ENCODE measurements around the gene GLI3.
A peak's percentile ranks its signal among the peaks of the same experiment; 100 is the strongest.

Gene GLI3

DNA sequence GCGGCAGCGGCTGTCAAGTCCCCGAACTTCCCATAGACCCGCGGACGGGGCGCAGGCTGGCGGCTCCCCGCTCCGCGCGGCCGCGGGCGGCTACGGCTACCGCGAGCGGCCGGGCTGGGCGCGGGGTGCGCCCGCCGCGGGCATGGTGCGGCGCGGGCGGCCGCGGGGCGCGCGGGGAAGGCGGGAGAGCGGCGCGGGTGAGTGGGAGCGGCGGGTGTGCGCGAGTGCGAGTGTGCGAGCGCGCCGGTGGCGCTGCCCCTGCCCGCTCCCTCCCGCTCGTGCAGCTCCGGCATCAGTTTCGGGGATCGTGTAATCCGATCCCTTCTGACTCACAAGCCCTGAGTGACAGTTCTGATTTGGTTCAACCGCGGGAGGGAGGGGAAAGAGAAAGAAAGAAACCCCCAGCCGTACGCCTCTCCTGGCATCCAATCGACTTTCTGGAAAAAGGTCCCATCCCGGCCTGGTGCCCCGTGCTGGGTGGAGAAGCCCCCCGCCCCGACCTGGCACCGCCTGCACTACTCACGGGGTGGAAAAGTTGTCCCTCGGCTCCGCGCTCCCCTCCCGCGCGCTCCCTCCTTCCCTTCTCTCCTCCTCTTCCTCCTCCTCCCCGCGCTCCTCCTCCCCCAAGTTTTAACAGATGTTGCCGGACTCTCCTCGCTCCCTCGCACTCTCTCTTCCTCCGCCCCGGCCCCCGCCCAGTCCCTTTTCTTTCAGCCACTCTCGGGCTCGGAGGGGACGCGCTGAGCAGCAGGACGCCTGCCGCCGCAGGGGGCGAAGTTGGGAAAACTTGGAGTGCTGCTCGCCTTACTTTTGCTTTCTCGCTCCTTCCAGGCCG lies at the start of gene GLI3:
TSS of gene GLI3 (minus strand) at position 234 of the 835 bp plus-strand sequence. CDS start 13,956 bp downstream, outside the sequence.
- DNase-seq = peak; percentile 20

DNA sequence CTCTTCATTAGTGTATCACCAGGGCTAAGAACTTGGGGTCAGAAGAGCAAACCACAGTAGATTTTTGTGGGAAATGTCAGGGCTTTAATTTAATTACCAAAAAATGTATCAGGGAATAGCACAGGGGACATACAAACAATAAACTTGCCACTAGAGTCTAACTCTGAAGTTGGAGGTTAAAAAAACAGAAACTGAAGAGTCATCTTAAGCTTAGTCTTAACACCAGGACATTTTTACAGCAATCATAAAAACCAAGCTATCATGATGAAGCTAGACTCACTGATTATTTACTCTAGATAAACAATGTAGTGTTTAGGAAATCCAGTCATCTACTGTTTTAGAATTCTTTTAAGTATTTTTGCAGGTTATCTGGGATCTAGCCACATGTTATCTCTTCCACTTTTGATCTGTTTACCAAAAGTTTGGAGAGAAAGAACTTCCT lies 48.4 kb upstream of the GLI3 start:
- DNase-seq = no peak

DNA sequence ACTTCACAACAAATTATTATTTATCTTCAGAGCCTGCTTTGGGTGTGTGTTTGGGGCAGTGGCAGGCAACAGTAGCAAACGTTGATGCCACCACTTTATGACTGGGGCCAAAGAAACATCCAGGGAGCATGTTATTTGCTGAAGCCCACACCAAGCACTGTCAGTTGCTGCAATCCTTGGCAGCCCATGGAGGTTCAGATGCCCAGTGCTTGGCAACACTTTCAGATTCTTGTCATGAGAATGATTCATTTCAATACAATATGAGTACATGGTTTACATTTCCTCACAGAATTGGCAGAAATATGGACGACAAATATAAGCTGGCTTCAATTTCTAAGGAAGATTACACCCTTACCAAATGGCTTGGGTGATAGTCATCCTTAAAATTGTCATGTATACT lies 46.5 kb upstream of the GLI3 start:
- DNase-seq = no peak

DNA sequence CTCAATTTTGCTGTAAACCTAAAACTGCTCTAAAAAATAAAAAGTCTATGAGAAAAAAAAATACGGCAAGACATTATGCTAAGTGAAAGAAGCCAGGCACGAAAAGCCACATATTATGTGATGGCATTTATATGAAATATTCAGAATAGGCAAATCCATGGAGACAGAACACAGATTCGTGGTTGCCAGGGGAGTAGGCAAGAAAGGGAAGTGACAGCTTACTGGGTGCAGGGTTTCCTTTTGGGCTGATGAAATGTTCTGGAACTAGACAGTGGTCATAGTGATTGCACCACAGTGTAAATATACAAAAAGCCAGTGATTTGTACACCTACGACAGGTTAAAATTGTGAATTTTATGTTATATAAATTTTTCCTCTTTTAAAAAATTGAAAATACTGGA lies 41.3 kb upstream of the GLI3 start:
- DNase-seq = no peak

DNA sequence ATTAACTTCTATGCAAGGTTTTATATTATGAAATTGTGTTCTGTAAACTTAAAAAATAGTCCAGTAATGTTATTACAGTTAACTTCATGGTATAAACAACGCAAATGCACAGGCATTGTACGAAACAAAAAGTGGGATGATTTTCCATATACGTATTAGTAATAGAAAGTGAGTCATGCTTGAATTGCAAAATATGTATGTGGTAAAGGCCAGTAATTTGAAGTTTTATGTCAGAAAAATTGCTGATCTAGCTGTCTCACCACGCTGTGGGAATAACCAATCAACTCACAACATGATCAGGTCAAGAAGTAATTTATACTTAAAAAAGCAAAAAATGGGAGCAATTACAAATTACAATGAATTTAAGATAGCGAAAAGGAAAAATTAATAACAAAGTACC lies 37.0 kb upstream of the GLI3 start:
- no peak for DNase-seq

DNA sequence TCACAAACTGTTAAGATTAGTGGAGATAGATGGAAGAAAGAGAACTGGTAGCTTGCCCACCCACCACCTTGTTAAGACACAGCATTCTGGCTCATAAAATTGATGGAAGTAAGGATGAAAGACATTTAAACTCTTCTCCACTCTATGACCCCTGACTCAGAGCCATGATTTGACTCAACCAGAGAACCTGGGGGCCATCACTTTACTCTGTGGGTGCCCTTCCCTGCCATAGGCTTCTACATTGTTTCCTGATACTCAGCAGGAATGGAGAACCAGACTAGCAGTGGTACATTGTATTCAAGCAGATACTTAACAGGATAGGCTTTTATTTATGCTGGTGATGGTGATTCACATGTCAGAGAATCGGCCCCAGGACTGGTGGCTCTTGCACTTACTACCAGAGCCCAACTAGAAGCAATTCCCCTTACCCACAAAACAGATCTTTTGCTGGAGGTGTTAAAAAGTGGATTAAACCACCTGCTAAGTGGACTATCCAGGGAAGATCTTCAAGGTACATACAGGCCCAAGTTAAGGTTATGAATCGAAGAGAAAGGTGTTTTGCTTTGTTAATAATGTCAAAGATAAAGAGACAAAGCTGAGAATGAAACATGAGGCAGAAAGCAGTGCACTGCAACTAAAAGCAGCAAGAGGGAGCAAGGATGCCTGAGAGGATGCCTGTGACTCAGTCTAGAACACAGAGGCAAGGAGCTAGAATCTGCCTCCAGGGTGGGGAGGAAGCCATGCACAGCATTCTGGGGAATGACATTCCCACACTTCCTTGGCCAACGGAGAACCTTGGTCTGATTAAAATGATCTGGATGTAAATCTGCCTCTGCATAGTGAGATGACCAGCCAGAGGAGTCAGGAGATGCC lies 36.0 kb upstream of the GLI3 start:
- no peak for DNase-seq

DNA sequence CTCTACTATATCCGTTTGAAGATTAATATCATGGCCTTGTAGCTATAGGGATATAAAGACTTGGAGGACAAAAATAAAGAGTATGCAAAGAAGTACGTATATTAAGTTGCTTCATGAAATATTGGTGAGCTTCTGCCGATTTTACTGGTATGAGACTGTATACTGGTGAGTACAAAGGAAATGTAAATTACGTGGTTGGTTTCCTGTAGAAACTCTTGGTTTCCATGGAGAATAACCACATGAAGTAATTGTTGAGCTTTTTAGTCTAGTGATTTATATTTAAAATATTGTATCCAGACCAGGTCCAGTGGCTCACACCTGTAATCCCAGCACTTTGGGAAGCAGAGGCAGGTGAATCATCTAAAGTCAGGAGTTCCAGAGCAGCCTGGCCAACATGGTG lies 32.2 kb upstream of the GLI3 start:
- no peak for DNase-seq

DNA sequence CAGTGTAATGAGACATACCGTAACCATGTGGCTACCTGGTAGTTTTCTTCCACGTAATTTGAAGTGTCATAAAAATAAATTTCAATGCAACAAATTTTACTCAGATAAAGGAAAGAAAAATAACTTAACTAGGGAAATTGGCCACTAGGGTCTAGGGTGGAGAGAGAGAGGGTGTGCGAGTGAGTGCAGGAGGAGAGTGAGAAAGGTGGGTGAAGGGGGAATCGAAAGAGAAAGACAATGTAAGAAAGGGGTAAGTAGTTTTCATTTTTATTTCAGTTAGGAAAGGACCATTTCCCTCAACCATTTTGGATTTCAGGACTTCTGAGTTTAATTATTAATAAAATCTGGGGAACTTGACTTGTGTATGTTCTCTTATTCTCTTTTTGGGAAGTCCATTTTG lies 27.7 kb upstream of the GLI3 start:
- DNase-seq = no peak

DNA sequence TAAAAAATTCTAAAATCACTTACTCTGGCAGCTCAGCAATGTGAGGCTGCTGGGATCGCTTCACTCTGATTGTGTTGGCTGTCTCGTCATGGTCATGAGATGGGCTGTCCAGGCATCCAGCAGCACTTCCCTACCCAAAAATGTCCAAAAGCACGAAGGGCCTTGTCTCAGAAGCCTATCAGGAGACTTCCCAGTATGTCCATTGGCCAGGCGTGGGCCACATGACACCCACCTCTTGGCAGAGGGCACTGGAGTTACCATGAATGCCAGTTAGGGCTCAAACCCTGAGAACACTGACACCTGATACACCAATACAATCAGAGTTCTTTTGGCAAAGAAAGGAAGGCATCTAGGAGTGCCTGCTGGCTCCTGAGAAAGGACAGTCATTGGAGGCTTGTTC lies 27.0 kb upstream of the GLI3 start:
- no peak for DNase-seq

DNA sequence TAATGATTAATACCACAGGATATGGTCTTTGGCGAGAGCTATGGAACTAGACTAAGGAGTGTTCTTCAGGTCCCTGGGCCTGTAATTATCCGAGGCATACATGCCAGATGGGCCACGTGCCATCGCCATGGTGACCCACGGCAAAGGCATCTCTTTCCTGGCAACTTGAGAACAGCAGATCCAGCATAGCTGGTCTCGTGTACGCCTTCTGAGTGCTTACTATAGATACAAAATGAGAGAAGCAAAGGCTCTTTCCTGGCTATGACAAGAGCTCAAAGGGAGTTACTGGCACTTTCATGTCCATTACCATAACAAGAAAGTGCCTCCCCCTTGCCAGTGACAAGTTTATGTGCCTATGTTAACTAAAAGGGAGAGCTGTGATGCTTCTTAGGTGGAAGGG lies 26.0 kb upstream of the GLI3 start:
- DNase-seq = no peak

DNA sequence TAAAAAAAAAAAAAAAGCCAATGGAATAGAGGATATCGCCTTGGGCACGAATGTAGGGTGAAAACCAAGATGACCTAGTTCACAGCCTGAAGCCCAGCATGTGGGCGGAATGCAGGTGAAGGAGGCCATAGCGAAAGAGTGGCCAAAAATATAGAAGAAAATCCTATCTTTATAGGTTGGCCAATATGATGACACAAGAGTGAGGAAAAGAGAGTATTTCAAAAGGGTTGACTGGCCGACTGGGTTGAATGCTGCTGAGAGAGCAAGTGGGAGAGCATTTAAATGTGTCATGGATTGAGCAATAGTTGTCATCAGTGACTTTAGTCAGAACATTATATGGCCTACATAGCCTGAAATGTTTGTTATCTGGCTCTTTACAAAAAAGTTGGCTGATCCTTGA lies 17.2 kb upstream of the GLI3 start:
- DNase-seq = no peak

DNA sequence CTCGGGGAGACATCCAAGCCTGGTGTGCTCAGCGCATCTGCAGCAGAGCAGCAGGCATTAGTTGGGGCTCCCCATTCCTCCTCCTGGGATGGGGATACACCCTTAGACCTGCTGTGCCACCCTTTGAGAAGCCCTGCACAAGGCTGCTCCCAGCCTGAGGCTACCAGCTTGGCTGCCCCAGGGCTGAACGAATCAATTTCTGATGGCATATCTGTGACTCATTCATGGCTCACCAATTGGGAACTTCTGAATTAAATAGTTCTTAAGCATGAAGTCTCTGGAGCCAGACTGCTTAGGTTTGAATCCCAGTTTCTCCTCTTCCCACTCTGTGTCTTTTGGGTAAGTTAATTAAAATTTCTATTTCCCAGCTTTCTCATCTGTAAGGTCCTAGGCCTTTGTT lies 16.3 kb upstream of the GLI3 start:
- no peak for DNase-seq

DNA sequence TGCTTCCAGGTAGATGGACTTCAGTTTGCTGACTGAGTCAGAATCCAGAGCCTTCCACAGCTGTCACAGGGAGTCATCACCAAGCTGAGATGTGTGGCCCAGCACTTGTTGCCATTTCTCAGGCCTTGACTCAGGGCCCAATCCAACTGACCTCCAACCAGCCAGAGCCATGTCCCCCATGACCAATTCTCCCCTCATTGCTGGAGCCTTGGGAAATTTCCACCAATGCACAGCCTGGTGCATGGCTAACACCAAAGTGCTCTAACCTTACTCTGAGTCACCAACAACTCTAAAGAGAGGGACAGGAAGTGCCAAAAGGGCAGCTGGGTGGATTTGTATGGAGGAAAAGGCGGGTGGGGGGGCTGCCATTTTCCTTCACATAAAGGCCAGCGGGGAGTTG lies 13.4 kb upstream of the GLI3 start:
- no peak for DNase-seq

DNA sequence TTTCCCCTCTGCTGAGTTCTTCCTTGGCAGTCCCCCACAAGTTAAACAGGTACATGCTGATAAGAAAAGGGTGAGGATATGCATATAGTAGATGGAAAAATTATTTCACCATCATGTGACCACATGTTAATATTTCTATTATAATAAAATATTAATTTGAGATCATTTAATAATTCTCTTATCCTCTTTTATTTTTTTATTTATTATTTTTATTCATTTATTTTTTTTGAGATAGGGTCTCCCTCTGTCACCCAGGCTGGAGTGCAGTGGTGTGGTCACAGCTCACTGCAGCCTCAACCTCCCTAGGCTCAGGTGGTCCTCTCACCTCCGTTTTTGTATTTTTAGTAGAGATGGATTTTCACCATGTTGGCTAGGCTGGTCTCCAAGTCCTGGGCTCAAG lies 11.6 kb upstream of the GLI3 start:
- no peak for DNase-seq

DNA sequence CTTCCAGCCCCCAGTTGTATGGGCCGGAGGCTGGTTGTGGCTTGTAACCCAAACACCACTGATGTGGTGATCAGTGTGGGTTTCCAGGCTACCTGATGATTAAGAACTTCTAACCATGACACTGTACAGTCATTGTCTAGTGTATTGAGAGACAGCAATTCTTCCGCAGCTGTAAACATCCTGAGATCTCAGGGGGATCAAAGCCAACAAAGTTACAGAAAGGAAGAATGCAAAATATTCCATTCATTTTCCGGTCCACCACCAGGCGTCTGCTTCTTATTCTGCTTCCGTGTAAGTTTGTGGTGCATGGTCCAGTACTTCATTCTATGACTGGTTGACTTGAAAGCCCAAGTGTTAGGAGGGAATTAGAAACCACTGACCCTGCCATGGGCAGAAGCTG lies 10.3 kb upstream of the GLI3 start:
- no peak for DNase-seq

DNA sequence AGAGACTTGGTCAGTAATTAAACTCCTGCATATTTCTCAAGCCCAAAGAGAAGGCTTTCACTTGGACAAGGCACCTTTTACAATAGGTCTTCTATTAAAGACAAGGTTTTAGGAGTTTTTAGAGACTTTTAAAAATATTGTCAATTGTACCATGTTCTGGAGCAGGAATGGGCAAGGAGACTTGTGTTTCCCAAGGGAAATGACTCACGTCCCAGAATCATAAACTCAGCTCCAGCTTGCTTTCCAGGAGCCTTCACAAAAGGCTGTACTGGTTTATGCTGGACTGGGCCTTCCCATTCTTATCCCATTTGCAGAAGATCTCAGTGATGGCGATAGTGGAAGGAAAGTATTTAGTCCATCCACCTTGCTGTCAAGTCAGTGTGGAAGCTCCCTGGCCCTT lies 7.8 kb upstream of the GLI3 start:
- DNase-seq = no peak

DNA sequence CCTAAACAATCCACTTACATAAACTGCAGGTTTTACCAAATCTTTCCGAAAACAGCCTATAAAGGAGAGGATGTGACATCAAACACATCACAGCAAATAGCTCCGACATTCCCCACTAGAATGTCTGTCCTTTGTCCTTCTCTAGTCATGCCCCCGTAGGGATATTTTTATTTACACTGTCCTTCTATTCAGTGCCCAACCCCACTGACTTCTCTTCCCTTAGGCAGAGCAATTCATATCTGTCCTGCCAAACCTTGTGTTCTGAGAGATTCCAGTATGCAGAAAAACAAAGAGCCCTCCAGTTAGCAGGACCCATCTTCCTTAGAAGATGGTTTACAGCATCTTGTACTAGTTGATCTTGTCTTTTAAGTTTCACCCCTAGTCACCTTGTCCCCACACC lies 5.4 kb upstream of the GLI3 start:
- DNase-seq = no peak

DNA sequence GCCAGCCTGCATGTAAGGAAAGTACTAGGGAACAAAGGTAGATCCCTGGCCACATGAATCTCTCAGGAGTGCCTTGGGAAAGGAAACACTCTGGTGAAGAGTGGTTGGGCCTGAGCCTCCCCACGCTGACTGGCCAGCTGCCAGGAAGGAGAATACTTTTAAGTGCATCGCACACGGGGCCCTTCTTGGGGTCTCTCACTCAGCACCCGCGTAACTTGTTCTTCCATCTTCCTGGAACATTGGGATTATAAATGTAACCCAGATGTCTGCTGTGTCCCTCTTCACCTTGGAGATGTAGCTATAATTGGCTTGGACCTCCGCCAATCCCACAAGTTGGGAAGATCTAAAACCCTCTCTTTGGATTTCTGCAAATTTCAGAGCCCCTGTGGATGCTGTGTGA lies 4.4 kb upstream of the GLI3 start:
- DNase-seq = no peak

DNA sequence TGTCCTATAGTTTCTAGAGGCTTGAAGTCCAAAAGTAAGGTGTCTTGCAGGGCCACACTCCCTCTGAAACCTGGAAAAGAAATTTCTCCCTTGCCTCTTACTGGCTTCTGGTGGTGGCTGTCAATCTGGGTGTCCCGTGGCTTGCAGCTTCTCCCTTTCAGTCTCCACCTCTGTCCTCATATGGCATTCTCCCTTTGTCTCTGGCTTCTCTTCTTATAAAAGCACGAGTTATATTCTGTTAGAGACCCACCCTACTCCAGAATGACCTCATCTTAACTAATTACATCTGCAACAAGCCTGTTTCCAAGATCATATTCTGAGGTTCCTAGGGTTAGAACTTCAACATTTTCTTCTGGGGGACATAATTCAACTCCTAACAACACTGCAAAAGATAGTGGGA lies 3.4 kb upstream of the GLI3 start:
- no peak for DNase-seq

DNA sequence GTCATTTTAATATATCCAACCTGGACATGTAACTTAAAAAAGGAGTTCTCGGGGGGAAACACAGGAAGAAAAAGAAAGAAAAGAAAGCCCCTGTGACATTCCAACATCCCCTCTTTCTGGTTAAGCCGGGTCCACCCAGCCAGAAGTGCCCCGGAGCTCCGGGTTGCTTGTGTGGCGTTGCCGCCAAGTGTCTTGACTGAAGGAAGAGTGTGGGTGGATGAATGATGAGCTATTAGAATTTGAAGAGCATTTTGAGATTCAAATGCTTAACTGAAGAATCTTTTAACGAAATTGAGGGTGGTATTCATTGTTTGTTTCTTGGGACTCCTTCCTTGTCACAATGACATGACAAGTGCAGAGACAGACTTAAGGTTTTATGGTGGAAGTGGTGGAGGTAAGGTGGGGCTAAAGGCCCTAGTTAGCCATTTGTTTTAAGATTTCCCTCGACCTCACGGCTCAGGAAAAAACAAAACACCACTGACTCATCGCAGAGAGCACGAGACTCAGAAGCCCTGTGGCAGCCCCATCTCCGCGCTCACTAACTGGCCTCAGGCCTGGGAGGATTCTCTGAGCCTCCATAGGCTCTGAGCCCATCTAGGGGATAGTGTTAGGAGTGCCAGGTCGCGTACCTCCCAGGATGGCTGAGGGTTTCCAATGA lies 1.8 kb upstream of the GLI3 start:
- no peak for DNase-seq

DNA sequence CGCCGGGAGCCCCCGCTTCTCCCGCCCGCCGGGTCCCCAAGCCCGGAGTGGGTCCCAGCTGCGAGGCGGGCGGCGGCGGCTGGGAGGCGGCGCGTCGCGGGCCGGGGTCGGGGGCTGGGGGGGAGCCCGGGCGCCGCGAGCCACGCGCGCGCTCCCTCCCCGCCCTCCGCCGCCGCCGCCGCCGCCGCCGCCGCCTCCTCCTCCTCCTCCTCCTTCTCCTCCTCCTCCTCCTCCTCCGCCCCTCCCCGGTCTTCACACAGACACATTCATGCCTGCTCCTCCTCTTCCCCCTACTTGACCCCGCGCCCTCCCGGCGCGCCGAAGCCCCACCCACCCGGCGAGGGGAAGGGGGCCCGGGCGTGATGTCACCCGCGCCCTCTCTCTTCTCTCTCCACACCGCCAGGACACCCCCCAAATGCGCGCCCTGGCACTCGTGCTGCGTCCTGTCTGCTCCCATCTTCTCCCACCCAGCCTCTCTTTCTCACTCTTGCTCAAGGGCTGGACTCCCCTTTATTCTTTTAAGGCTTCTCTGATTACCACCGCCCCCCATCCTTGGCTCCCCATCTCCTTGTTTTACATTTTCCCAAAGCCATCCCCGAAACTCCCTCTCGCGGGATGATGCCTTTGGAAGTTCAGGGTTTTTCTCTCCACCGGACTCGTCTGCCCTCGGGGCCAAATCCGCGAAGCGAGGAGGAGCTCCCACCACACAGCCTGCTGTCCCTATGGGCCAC lies 967 bp upstream of the GLI3 start:
- no peak for DNase-seq

DNA sequence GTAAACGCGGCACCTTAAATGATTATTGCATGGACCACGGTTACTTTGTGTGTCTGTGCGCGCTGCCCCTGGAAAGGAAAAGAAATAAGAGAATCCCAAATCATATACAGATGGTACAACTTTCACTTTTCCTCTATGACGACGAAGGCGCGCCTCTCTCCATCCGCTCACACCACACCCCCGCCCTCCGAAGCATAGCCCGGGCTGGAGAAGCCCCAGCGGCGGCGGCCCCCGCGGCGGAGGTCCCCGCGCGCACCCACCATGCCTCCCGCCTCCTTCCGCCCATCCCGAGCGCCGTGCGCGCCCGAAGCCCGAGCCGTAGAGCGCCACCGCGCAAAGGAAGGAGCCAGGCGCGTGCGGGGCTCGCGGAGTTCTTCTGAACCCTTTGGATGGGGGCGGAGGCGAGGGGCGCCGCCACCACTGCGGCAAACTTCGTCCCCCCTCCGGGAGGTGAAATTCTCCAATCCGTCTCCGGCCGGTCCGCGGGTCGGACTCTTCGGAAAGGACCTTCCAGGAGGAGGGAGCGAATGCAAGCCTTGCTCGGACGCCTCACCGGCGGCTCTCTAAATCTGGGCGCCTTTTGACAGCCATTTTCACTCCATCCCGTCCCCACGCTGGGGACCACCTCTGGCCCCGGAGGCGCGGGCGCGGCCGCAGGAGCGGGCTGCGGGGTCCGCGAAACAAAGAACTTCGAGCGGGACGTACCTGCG lies 588 bp downstream of the GLI3 start:
- DNase-seq = no peak

Data from stimulated activated CD4-positive, alpha-beta T cell treated with anti-CD3 and anti-CD28 coated beads, Interleukin-4, amount 100 ng/mL, for 24 hours (primary cell).